DND-41 (cell line): ENCODE measurements around the gene CFAP299.

Experiments
- ATAC-seq: fragments of 200-7000 bp; cut with Tn5 transposase; 3 replicates; pipeline ENCODE4 v1.9.1; 2021; ENCODE audit warnings: low read depth; ENCODE audit not compliant: insufficient read depth
- DNase-seq: peaks from one replicate; pipeline ENCODE4 v3.0.0-alpha.2; 2020
- H2AFZ ChIP-seq: 2 replicates; pipeline ENCODE4 v1.6.0; 2012; ENCODE audit warnings: low read depth, low read length
- H3K27ac ChIP-seq: 2 replicates; pipeline ENCODE4 v1.5.1; 2012; ENCODE audit warnings: low read length, inconsistent platforms
- H3K27me3 ChIP-seq: fragments of 200-600 bp; sonication (generic); 2 replicates; pipeline ENCODE4 v1.6.0; 2012; ENCODE audit warnings: low read length, mild to moderate bottlenecking, inconsistent platforms; ENCODE audit not compliant: insufficient read depth, poor library complexity
- H3K36me3 ChIP-seq: 2 replicates; pipeline ENCODE4 v1.5.1; 2012; ENCODE audit warnings: low read length, inconsistent platforms; ENCODE audit not compliant: insufficient read depth
- H3K4me1 ChIP-seq: 2 replicates; pipeline ENCODE4 v1.5.1; 2012; ENCODE audit warnings: mild to moderate bottlenecking, low read length; ENCODE audit not compliant: insufficient read depth
- H3K4me2 ChIP-seq: 2 replicates; pipeline ENCODE4 v1.6.0; 2012; ENCODE audit warnings: mild to moderate bottlenecking, moderate library complexity, low read length, inconsistent platforms; ENCODE audit not compliant: insufficient read depth
- H3K4me3 ChIP-seq, 2 experiments: fragments of 200-600 bp in 1 of 2; shearing (Covaris generic) in 1 of 2; 2 replicates each; pipeline ENCODE4 v1.5.1; 2012 to 2016; ENCODE audit warnings: inconsistent platforms in 2 of 2, low read length in 2 of 2, mild to moderate bottlenecking in 2 of 2, low read depth in 1 of 2, moderate library complexity in 1 of 2
- H3K79me2 ChIP-seq: 2 replicates; pipeline ENCODE4 v1.6.0; 2012; ENCODE audit warnings: low read length, inconsistent platforms; ENCODE audit not compliant: insufficient read depth
- H3K9ac ChIP-seq: 2 replicates; pipeline ENCODE4 v1.6.0; 2012; ENCODE audit warnings: low read depth, mild to moderate bottlenecking, inconsistent platforms, low read length, moderate library complexity
- H3K9me3 ChIP-seq: 2 replicates; pipeline ENCODE4 v1.5.1; 2012; ENCODE audit warnings: low read length, moderate library complexity, mild to moderate bottlenecking, inconsistent platforms; ENCODE audit not compliant: insufficient read depth, severe bottlenecking
- H4K20me1 ChIP-seq: 2 replicates; pipeline ENCODE4 v1.6.0; 2012; ENCODE audit warnings: low read length; ENCODE audit not compliant: insufficient read depth
- CTCF ChIP-seq: IDR thresholded peaks from 2 replicates; pipeline ENCODE4 v1.5.1; 2012; ENCODE audit warnings: borderline replicate concordance, low read length, moderate library complexity, mild to moderate bottlenecking; ENCODE audit not compliant: poor library complexity, severe bottlenecking; ENCODE audit errors: extremely low read depth
- EZH2 ChIP-seq: IDR thresholded peaks from 3 replicates; pipeline ENCODE4 v1.6.1; 2012; ENCODE audit warnings: borderline replicate concordance, low read depth, mild to moderate bottlenecking, moderate library complexity, low read length, inconsistent platforms; ENCODE audit not compliant: severe bottlenecking

Gene CFAP299

DNA sequence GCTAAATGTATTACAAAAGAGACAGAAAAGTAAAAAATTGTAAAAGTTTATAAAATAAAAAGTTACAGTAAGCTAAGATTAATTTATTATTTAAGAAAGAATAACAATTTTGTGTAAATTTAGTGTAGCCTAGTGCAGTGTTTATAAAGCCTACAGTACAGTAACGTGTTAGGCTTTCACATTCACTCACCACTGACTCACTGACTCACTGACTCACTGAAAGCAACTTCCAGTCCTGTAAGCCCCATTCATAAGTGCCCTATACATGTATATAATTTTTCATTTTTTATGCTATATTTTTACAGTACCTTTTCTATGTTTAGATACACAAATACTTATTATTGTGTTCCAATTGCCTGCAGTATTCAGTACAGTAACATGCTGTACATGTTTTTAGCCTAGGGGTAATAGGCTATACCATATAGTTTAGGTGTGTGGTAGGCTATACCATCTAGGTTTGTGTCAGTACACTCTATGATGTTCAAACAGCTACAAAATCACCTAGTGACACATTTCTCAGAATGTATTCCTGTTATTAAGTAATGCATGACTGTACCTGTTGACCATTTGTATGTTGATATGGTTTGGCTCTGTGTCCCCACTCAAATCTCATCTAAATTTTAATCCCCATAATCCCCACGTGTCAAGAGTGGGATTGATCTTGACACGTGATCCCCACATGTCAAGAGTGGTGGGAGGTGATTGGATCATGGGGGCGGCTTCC is 57.9 kb downstream of the CFAP299 start:
- H3K27ac ChIP-seq = no peak overlapping the region
- no peaks in the 10 kb centered on the region for H3K4me1 ChIP-seq
- no peaks in the 10 kb centered on the region for H3K36me3 ChIP-seq
- no peak overlapping the region for H2AFZ ChIP-seq
- TF ChIP-seq CTCF (no peak), EZH2 (no peak)
- no peak overlapping the region for H3K4me3 ChIP-seq
- no peak for DNase-seq
- no peak for ATAC-seq
- no peaks in the 10 kb centered on the region for H3K9me3 ChIP-seq
- no peaks in the 10 kb centered on the region for H3K79me2 ChIP-seq
- no peak overlapping the region for H3K4me2 ChIP-seq
- no peak overlapping the region for H3K9ac ChIP-seq
- no peaks in the 10 kb centered on the region for H4K20me1 ChIP-seq
- no peaks in the 10 kb centered on the region for H3K27me3 ChIP-seq

DNA sequence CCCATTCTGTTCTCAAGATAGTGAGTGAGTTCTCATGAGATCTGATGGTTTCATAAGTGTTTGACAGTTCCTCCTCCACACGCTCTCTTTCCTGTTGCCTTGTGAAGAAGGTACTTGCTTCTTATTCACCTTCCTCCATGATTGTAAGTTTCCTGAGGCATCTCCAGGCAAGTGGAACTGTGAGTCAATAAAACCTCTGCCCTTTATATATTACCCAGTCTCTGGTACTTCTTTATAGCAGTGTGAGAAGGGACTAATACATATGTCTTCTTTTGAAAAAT is 58.4 kb downstream of the CFAP299 start:
- TF ChIP-seq CTCF = no peak
- no peak for TF ChIP-seq EZH2
- H3K36me3 ChIP-seq = no peaks in the 10 kb centered on the region
- ATAC-seq = no peak
- no peaks in the 10 kb centered on the region for H3K79me2 ChIP-seq
- H3K9me3 ChIP-seq = no peaks in the 10 kb centered on the region
- H3K27ac ChIP-seq = no peak overlapping the region
- H3K9ac ChIP-seq = no peak overlapping the region
- no peaks in the 10 kb centered on the region for H4K20me1 ChIP-seq
- H3K4me1 ChIP-seq = no peaks in the 10 kb centered on the region
- no peak for DNase-seq
- H3K27me3 ChIP-seq = no peaks in the 10 kb centered on the region
- no peak overlapping the region for H2AFZ ChIP-seq
- H3K4me3 ChIP-seq = no peak overlapping the region
- no peak overlapping the region for H3K4me2 ChIP-seq

DNA sequence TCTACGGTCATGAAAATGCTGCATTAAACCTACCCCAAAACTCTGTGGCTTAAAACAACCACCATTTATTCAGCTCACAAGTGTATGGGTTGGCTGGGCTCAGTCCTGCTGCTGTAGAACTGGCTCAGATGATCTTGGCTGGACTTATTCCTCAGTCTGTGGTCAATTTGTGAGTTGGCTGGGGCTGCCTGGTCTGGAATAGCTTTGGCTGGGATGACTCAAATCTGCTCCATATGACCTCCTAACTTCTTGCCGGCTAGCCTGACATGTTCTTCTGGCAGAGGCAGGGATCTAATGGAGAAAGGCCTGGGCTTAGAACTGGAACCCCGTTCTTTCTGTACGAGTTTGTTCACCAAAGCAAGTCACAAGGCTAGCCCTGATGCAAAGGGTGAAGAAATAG is 71.7 kb downstream of the CFAP299 start:
- Histone ChIP-seq H3K4me2 (no peak overlapping the region), H3K9me3 (no peaks in the 10 kb centered on the region), H3K36me3 (no peaks in the 10 kb centered on the region), H3K79me2 (no peaks in the 10 kb centered on the region), H3K9ac (no peak overlapping the region), H4K20me1 (no peaks in the 10 kb centered on the region), H2AFZ (no peak overlapping the region), H3K4me3 (no peak overlapping the region), H3K4me1 (no peaks in the 10 kb centered on the region), H3K27ac (no peak overlapping the region), H3K27me3 (peaks cover 13% of the 10 kb centered on the region)
- no peak for DNase-seq
- TF ChIP-seq EZH2 = no peak
- no peak for TF ChIP-seq CTCF
- no peak for ATAC-seq

DNA sequence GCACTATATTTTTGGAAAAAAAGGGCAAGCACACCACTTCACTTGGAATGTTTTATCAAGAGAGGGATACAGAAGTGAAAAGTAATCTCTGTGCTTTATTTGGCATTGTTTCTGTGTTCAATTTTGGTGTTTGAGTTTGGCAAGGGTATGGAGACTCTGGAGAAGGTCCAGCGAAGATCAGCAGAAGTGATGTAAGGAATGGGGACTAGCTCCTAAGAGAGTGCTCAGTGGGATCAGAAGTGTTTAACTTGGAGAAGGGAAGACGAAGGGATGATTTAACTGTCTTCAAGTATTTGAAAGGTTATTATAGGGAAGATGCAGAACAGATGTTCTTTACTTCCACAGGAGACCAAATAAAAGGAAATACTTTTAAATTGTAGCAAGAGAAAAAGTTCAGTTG is 74.3 kb downstream of the CFAP299 start:
- Histone ChIP-seq H3K79me2 (no peaks in the 10 kb centered on the region), H3K4me1 (no peaks in the 10 kb centered on the region), H3K36me3 (no peaks in the 10 kb centered on the region), H3K27ac (no peak overlapping the region), H3K4me2 (no peak overlapping the region), H3K27me3 (peaks cover 21% of the 10 kb centered on the region), H2AFZ (no peak overlapping the region), H3K4me3 (no peak overlapping the region), H4K20me1 (no peaks in the 10 kb centered on the region), H3K9me3 (no peaks in the 10 kb centered on the region), H3K9ac (no peak overlapping the region)
- ATAC-seq (no peak), DNase-seq (no peak)
- TF ChIP-seq CTCF = no peak
